ENCODE measurements around the gene AUTS2. TPM values are rescaled to one million over a fixed set of nuclear protein-coding genes. Genes with fewer than 3 reads are reported as not detected.

AUTS2 gene
- total and polyA plus RNA-seq, 4 donors, result 4.9 to 24.4 (median 7.0) TPM

- Histone ChIP-seq H3K4me3 (ENCODE audit: low read depth in 1 of 3, low read length in 3 of 3) (no peak overlapping the region), H3K4me1 (ENCODE audit: control insufficient read depth in 4 of 4, insufficient read depth in 4 of 4, low read length in 3 of 4) (peaks cover 0 to 17% (median 3%) of the 10 kb centered on the region in 4 donors), H3K9ac (ENCODE audit: low read depth in 1 of 2, low read length in 2 of 2) (no peak overlapping the region), H3K27ac (ENCODE audit: low read depth in 1 of 2, low read length in 2 of 2) (no peak overlapping the region), H3K27me3 (ENCODE audit: control insufficient read depth in 4 of 4, insufficient read depth in 4 of 4, low read length in 3 of 4) (no peaks in the 10 kb centered on the region), H3K9me3 (ENCODE audit: control insufficient read depth in 4 of 4, low read length in 3 of 4) (no peaks in the 10 kb centered on the region), H3K36me3 (ENCODE audit: control insufficient read depth in 4 of 4, insufficient read depth in 3 of 4, low read depth in 1 of 4, low read length in 3 of 4) (no peaks in the 10 kb centered on the region)
- WGBS, result 77% methylated on average over 5 of the region's 5 CpGs
- no peak for DNase-seq (ENCODE audit: low spot score)
- TF ChIP-seq ZBTB33 (IDR thresholded peaks at IDR 0.05) (no peak), FOXA2 (IDR thresholded peaks at IDR 0.05) (no peak)
Observed at GRCh38 chr7:70758646-70759045, 1160.4 kb downstream of the AUTS2 start.

GRCh38 chr7:70759674-70760073, 1161.4 kb downstream of the AUTS2 start:
- no peak for TF ChIP-seq EGR1 (IDR thresholded peaks at IDR 0.05; ENCODE audit: low read depth in 2 of 2)
- H3K9me3 ChIP-seq (ENCODE audit: control insufficient read depth in 4 of 4, low read length in 3 of 4), result no peaks in the 10 kb centered on the region
- 95% methylated on average over 6 of the region's 6 CpGs for WGBS

GRCh38 chr7:70761711-70762328, 1163.5 kb downstream of the AUTS2 start:
- TF ChIP-seq FOXA1 (IDR thresholded peaks at IDR 0.05) (no peak), ZBTB33 (IDR thresholded peaks at IDR 0.05) (no peak), HNF4A (conservative IDR thresholded peaks at IDR 0.05) (no peak), RAD21 (IDR thresholded peaks at IDR 0.05) (no peak), CTCF (IDR thresholded peaks at IDR 0.05; ENCODE audit: low read depth, low read length, missing input control) (no peak), MAX (IDR thresholded peaks at IDR 0.05) (no peak), SP1 (IDR thresholded peaks at IDR 0.05) (no peak), GABPA (IDR thresholded peaks at IDR 0.05 in 1 of 2, conservative IDR thresholded peaks at IDR 0.05 in 1 of 2) (no peak), JUND (IDR thresholded peaks at IDR 0.05) (no peak), NR2F2 (IDR thresholded peaks at IDR 0.05) (no peak), REST (IDR thresholded peaks at IDR 0.05) (no peak), YY1 (IDR thresholded peaks at IDR 0.05) (no peak), ATF3 (IDR thresholded peaks at IDR 0.05) (no peak), EGR1 (IDR thresholded peaks at IDR 0.05; ENCODE audit: low read depth in 2 of 2) (no peak)
- no peak for DNase-seq (ENCODE audit: low spot score)
- no peak overlapping the region for H3K4me3 ChIP-seq (ENCODE audit: low read depth in 1 of 3, low read length in 3 of 3)
- H3K27ac ChIP-seq (ENCODE audit: low read depth in 1 of 2, low read length in 2 of 2), result no peak overlapping the region
- H3K9ac ChIP-seq (ENCODE audit: low read depth in 1 of 2, low read length in 2 of 2), result no peak overlapping the region
- H3K4me1 ChIP-seq (ENCODE audit: control insufficient read depth in 4 of 4, insufficient read depth in 4 of 4, low read length in 3 of 4), result peaks cover 0 to 26% (median 12%) of the 10 kb centered on the region in 4 donors
- H3K27me3 ChIP-seq (ENCODE audit: control insufficient read depth in 4 of 4, insufficient read depth in 4 of 4, low read length in 3 of 4), result no peaks in the 10 kb centered on the region
- 88% methylated on average over 4 of the region's 4 CpGs for WGBS
- no peaks in the 10 kb centered on the region for H3K9me3 ChIP-seq (ENCODE audit: control insufficient read depth in 4 of 4, low read length in 3 of 4)
- H3K36me3 ChIP-seq (ENCODE audit: control insufficient read depth in 4 of 4, insufficient read depth in 3 of 4, low read depth in 1 of 4, low read length in 3 of 4), result peaks cover 2 to 14% (median 4%) of the 10 kb centered on the region in 4 donors

More at GRCh38 chr7:70759674-70760073, 1161.4 kb downstream of the AUTS2 start:
- peaks cover 0 to 16% (median 6%) of the 10 kb centered on the region in 4 donors for H3K4me1 ChIP-seq (ENCODE audit: control insufficient read depth in 4 of 4, insufficient read depth in 4 of 4, low read length in 3 of 4)
- no peak overlapping the region for H3K27ac ChIP-seq (ENCODE audit: low read depth in 1 of 2, low read length in 2 of 2)
- no peak overlapping the region for H3K4me3 ChIP-seq (ENCODE audit: low read depth in 1 of 3, low read length in 3 of 3)
- no peaks in the 10 kb centered on the region for H3K27me3 ChIP-seq (ENCODE audit: control insufficient read depth in 4 of 4, insufficient read depth in 4 of 4, low read length in 3 of 4)
- H3K36me3 ChIP-seq (ENCODE audit: control insufficient read depth in 4 of 4, insufficient read depth in 3 of 4, low read depth in 1 of 4, low read length in 3 of 4), result peaks cover 0 to under 1% (median 0%) of the 10 kb centered on the region in 4 donors
- DNase-seq (ENCODE audit: low spot score), result no peak
- no peak overlapping the region for H3K9ac ChIP-seq (ENCODE audit: low read depth in 1 of 2, low read length in 2 of 2)
